ENCODE data around the gene ENO3. TPM values are rescaled to one million over a fixed set of nuclear protein-coding genes. Genes with fewer than 3 reads are reported as not detected.

ENO3 gene
- polyA plus RNA-seq, 1 experiment, result 3.2 TPM

- no peaks in the 10 kb centered on the region for H3K27me3 ChIP-seq (ENCODE audit: control insufficient read depth, insufficient read depth, low read length)
- H3K4me3 ChIP-seq (ENCODE audit: low read depth, low read length), result peak overlapping the region; percentile 99
- POLR2A ChIA-PET, result interaction anchor here (1.8 to 9.1 kb wide), 3 partner anchors 9 to 49 kb away, joined by 11 to 128 read pairs (median 18); partner anchors contain the start of genes INCA1, KIF1C, RNF167 and SLC25A11
- DNase-seq (ENCODE audit: low read depth, low spot score), result no peak
- peaks cover 3% of the 10 kb centered on the region; the same call in 1 of the 2 replicates for H3K9me3 ChIP-seq (ENCODE audit: control insufficient read depth, insufficient read depth, low read length)
- H3K27ac ChIP-seq (ENCODE audit: low read depth, low read length), result peak overlapping the region; percentile 91
- TF ChIP-seq, protein P1, sequence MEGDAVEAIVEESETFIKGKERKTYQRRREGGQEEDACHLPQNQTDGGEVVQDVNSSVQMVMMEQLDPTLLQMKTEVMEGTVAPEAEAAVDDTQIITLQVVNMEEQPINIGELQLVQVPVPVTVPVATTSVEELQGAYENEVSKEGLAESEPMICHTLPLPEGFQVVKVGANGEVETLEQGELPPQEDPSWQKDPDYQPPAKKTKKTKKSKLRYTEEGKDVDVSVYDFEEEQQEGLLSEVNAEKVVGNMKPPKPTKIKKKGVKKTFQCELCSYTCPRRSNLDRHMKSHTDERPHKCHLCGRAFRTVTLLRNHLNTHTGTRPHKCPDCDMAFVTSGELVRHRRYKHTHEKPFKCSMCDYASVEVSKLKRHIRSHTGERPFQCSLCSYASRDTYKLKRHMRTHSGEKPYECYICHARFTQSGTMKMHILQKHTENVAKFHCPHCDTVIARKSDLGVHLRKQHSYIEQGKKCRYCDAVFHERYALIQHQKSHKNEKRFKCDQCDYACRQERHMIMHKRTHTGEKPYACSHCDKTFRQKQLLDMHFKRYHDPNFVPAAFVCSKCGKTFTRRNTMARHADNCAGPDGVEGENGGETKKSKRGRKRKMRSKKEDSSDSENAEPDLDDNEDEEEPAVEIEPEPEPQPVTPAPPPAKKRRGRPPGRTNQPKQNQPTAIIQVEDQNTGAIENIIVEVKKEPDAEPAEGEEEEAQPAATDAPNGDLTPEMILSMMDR (IDR thresholded peaks at IDR 0.05; ENCODE audit: low read depth, low read length), result no peak
- CTCF ChIA-PET, result no interaction called here
Measured at GRCh38 chr17:4948931-4949320, 2.0 kb upstream of the ENO3 start.

DNA sequence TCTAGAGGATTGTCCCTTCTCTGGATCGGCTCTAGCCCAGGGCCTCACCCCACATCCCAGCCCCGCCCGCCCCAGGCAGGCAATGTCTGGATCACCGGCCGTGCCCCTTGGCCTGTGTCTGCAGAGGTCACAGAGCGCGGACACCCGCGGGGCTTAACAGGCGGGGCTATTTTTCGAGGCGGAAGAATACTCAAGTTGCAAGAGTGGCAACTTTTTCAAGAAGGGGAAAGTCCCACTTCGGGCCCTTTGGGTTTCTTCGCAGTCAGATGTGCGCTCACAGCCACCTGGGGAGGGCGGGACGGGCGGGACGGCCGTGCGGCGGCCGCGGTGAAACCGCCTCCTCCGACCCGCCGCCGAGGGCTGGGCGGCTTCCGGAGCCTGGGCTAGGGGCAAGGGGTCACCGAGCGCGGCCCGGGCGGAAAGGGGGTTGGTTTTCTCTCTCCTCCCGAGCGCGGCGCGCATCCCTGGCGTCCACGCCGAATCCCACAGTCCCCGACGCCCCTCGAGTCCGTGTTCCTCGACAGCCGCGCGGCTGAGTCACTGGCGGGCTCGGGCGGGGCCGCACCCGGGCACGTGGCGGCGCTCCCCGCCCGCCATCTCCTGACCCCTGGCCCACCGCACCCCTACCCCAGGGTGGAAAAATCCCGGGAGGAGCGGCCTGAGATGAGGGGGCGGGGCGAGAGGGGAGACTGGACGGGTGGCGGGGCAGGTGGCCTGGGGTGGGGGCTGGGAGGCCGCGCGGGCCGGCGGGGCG is 1.4 kb upstream of the ENO3 start:
- ChIA-PET POLR2A (interaction anchor here (1.1 to 9.1 kb wide), 3 partner anchors 10 to 49 kb away, joined by 3 to 128 read pairs (median 18); partner anchors contain the start of genes KIF1C, RNF167, SLC25A11 and SPAG7), CTCF (no interaction called here)
- H3K4me3 ChIP-seq (ENCODE audit: low read depth, low read length), result peak overlapping the region; percentile 99
- no peaks in the 10 kb centered on the region for H3K27me3 ChIP-seq (ENCODE audit: control insufficient read depth, insufficient read depth, low read length)
- TF ChIP-seq, protein P1 (IDR thresholded peaks at IDR 0.05; ENCODE audit: low read depth, low read length), result no peak
- H3K9me3 ChIP-seq (ENCODE audit: control insufficient read depth, insufficient read depth, low read length), result peaks cover 3% of the 10 kb centered on the region; the same call in 1 of the 2 replicates
- H3K27ac ChIP-seq (ENCODE audit: low read depth, low read length), result peak overlapping the region; percentile 91
- no peak for DNase-seq (ENCODE audit: low read depth, low spot score)

DNA sequence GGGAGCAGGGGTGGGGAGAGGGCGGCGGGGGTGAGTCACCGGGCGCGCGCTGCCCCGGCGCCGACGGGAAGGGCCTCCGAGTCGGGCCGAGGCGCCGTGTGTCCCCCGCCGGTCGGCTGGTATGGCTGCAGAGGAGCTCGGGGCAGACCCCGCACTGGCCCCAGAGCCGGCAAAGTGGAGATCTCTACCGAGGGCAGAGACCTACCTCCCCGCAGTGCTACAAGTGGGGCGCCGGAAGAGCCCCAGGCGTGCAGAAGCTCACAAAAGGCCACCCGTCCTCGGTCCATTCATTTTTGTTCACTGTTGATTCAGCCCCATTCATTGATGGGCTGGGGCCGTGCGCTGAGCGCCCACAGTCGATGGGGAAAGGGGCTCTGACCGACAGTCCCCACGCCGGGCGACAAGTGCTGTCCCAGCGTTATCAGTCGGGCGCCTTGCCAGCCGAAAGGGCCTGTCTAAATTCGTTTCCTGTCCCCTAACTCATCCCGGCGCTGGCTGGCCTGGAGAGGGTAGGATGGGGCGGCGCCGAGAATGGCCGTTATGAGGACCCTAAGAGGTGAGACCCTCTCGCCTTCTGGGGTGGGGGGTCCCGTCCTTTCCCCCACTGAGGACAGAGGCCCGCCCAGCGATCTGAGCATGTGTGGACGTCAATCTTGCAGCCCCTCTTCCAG is 709 bp upstream of the ENO3 start:
- DNase-seq (ENCODE audit: low read depth, low spot score), result no peak
- Histone ChIP-seq H3K27ac (ENCODE audit: low read depth, low read length) (peak overlapping the region; percentile 91), H3K4me3 (ENCODE audit: low read depth, low read length) (peak overlapping the region; percentile 48), H3K27me3 (ENCODE audit: control insufficient read depth, insufficient read depth, low read length) (no peaks in the 10 kb centered on the region), H3K9me3 (ENCODE audit: control insufficient read depth, insufficient read depth, low read length) (peaks cover 3% of the 10 kb centered on the region; the same call in 1 of the 2 replicates)
- ChIA-PET POLR2A (interaction anchor here (1.1 to 9.1 kb wide), 3 partner anchors 11 to 48 kb away, joined by 3 to 128 read pairs (median 18); partner anchors contain the start of genes KIF1C, RNF167, SLC25A11 and SPAG7), CTCF (no interaction called here)
- TF ChIP-seq, protein P1 (IDR thresholded peaks at IDR 0.05; ENCODE audit: low read depth, low read length), result no peak

DNA sequence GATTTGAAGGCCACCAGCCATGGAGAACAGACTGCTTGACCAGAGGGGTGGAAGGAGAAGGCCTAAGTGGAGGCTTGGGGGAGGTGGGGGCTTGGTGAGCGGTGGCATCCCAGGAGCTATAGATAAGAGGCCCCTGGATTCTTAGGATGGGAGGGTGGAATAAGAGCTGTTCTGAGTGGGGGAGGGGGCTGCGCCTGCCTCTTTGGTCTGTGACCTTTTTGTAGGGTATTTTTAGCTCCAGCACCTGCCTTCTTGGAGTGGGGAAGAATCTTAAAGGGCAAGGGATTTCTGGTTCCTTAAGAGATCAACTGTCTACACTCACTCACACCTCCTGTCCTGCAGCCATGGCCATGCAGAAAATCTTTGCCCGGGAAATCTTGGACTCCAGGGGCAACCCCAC is 567 bp downstream of the ENO3 start:
- ChIA-PET POLR2A (interaction anchor here (0.6 to 9.1 kb wide), 3 partner anchors 12 to 330 kb away, joined by 6 to 128 read pairs (median 7); partner anchors contain the start of genes RNF167, SLC25A11 and SPAG7), CTCF (interaction anchor here (0.6 to 1.1 kb wide), 3 partner anchors 43 to 111 kb away, joined by 3 to 4 read pairs (median 3); no protein-coding TSS in a partner anchor)
- no peak overlapping the region for H3K4me3 ChIP-seq (ENCODE audit: low read depth, low read length)
- DNase-seq (ENCODE audit: low read depth, low spot score), result no peak
- TF ChIP-seq, protein P1 (IDR thresholded peaks at IDR 0.05; ENCODE audit: low read depth, low read length), result no peak
- H3K9me3 ChIP-seq (ENCODE audit: control insufficient read depth, insufficient read depth, low read length), result peaks cover 3% of the 10 kb centered on the region; the same call in 1 of the 2 replicates
- H3K27me3 ChIP-seq (ENCODE audit: control insufficient read depth, insufficient read depth, low read length), result no peaks in the 10 kb centered on the region
- H3K27ac ChIP-seq (ENCODE audit: low read depth, low read length), result no peak overlapping the region
